Activated CD8-positive, alpha-beta memory T cell treated with anti-CD3 and anti-CD28 coated beads for 48 hours (primary cell): Measurements from ENCODE around the gene PSME2.

Experiments used
- DNase-seq, 3 experiments: peaks; one replicate each; pipeline ENCODE4 v3.0.0-alpha.2; 2020; ENCODE audit warnings: low read depth in 2 of 3, low spot score in 2 of 3

The PSME2 gene, protein sequence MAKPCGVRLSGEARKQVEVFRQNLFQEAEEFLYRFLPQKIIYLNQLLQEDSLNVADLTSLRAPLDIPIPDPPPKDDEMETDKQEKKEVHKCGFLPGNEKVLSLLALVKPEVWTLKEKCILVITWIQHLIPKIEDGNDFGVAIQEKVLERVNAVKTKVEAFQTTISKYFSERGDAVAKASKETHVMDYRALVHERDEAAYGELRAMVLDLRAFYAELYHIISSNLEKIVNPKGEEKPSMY

DNA sequence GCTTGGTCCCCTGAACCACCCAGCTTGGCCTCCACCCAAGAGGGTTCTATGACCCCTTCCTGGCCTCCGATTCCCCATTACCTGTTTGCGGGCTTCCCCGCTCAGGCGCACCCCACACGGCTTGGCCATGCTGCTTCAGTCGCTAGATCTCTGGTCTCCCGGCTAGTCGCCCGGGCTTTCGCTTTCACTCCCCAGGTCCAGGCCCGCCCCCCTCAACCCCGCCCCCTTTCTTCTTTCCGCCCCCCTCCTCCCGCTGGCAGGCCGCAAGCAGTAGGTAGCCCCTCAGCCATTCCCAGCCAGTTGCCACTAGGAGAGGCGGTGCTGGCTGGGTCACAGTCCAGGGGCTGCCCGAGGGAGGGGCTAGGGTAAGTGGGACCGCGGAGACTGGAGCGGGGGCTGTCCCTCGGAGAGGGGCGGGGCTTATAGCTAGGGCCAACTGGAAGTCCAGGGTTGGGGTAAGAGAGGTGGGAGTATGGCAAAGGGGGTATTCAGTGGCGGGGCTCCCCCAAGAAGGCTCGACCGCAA lies at the start of gene PSME2:
Gene PSME2, minus strand, starts transcription at position 158 of the 525 bp plus-strand sequence. Its CDS starts 29 bp downstream, at position 129.
- peak; percentile 74 to 88 (median 80) for DNase-seq

DNA sequence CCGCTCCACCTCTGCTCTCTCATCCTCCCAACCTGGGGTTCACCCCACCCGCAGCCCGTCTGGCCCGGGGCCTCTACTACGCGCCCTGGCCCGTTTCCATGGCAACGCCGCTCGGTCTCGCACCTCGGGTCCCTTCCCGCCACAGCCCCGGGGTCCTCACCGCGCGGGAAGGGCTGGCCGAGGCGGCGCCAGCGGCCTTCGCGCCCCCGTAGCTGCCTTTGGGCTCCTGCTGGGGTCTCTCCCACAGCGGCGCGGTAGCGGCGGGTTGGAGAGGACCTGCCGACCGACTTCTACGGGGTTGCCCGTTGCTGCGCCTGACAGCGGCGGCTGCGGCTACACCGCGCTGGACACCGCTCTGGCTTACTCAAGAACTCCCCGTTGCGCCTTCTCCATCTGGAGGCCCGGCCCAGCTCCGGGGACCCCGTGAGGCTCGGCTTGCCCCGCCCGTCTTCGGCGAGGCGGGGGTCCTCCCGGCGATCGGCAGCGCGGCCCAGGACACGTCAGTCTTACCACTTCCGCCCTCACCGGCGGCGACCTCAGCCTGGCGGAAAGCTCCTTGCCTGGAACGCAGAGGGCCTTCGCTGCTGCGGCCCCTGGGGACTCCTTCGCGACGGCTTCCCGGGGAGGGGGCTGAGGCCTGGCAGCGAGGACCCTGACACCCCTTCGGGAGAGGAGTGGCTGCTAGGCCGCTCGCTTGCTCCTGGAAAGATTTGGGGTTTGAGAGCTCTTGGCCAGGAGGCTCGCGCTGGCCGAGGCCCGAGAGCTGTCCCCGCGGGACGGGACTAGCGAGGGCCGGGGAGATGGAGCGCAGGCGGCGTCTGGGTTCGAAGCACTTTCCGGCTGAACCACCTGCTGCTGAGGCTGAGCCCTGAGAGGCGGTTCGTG lies 49.0 kb upstream of the PSME2 start, which contains the start of gene TM9SF1:
Gene TM9SF1, minus strand, starts transcription at position 256 of the 885 bp plus-strand sequence. CDS start 422 bp downstream, outside the sequence.
- peak; percentile 72 to 84 (median 75) for DNase-seq

DNA sequence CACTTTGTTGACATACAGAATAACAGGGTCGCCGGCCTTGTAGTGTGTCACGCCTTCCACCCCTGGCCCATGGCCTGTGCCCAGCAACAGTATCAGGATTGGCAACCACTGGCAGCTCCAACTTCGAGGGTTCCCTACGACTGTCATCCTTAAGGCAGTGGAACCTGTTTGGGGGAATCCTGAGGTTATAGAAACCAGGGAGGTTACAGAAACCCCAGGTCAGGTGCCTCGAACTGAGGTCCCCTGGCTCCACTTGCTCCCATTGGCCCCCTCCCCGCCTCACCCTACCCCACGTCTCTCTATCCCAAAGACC lies 48.4 kb upstream of the PSME2 start:
- no peak for DNase-seq

DNA sequence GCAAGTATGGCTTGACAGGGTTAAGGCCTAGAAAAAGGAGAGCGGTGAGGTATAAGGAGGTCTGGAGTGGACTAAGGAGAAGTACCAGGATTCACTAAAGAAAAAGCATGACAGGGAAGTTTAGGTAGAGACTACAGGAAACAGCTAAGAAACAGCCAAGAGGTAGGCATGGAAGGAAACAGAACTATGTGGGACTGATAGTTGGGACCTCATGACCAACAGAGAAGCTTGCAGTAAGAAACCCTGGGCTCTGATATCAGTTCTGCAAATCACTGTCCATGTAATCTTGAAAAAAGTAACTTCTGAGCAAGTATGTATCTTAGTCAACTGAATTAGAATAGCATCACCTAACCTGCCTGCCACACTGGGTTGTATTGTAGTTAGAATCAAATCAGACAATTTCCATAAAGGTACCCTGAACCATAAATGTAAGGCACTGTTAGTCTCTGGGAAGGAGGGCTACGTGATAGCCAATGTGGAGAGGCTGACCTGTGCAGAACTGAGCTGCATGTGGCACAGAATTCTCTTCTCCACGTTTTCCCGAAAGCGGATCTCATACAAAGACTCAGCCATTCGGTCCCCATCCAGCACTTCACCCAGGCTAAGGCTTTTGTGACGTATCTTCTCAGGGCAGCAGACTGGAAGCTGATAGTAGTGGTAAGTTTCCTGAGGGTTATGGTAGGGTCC lies 47.9 kb upstream of the PSME2 start:
- no peak for DNase-seq

DNA sequence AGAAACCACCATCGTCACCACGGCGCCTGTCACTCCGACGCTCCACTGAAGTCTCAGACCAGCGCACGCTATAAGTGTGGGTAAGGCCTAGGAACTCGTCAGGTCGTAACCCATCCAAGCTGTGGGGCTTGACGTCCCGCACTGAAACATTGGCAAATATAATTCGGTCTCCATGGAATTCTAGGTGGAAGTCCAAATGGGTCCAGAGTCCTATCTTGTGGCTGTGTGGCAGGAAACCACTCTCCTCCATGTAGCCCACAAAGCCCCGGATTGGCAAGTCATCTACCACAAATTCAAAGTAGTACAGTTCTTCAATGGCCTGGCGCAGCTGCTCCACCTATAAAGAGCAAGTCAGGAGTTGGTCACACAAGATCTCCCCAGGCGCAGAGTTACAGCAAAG lies 46.5 kb upstream of the PSME2 start:
- DNase-seq: no peak

DNA sequence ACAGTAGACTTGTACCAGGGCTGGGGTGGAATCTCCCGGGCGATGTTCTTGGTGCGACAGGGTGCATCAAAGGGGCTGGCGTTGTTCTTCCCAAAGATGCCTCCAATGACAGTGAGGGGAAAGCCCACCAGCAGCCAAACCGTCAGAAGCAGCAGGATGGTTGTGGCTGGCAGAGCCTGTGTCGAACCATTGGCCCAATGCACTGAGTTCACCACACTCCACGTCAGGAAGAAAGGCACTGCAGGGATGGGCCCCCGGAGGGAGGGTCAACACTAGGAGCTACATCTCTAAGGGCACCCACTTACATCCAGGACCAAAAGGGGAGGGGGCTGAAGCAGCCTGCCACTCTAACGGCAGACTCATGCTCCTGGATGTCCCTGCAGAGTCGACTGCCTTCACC lies 44.0 kb upstream of the PSME2 start:
- DNase-seq: no peak

DNA sequence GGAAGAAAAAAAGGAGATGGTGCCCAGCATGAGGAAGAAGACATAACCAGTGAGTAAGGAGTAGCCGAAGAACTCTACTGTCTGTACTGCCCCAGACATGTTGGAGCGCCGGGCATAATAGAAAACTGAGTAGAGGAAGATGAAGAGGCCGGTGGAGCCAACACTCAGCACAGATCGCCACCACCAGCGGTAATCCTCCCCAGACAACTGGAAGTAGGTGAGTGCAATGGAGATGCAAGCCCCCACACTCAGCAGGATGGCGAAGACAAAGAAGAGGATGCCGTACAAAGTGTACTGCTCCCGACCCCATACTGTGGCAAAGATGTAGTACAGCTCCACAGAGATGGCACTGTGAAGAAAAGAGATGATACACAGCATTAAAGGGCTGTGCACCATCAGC lies 43.0 kb upstream of the PSME2 start:
- no peak for DNase-seq

DNA sequence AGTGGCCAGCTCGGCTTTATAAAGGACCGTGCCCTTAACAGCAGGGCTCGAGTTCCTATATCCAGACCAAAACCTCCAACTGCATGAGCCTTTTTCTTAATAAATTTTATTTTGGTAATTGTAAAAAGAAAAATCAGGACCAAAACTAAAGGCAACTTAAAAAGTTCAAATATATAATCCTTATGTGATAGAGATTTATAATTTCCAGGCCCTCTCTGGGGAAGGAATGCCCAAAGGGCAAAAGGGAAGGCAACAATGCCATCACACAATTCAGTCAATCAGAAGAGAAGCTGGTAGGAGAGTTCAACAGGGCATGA lies 42.6 kb upstream of the PSME2 start:
- no peak for DNase-seq

DNA sequence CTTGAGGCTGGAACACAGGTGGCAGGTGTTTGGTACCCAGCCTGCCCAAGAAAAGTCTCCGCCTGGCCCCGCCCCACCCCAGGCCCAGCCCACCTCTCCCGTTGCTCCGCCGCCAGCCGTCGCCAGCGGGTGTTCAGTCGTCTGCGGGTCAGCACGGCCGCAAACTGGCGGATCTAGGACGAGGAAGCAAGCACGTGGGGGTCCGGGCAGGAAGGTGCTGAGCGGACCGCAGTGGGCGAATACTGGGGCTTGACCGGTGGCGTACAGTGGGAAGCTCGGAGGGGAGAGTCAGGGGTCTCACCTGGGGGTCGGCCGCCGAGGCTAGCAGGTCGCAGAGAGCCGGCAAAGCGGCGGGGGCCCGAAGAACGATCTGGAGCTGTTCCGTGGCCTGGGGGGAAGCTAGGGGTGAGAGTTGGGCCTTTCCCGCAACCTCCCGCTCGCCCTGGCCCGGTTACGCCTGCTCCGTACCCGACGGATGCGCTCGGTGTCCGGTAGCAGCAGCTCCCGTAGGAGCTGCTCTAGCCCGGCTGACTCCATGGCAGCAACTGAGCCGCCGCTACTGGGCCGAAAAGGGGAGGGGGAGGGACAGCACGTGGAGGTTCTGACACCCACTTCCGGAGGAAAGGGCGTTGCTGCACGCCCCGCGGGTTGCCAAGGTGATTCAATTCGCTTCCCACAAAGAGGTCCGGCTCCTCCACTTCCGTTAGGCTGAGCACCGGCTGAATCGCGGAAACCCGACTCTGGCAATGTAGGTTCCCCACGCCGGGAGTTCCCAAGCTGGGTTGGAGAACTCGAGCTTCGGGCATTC lies 42.0 kb upstream of the PSME2 start, which contains the start of gene IPO4:
Gene IPO4, minus strand, starts transcription at position 566 of the 808 bp plus-strand sequence. Its CDS starts 29 bp downstream, at position 537.
- peak; percentile 71 to 90 (median 86) for DNase-seq

DNA sequence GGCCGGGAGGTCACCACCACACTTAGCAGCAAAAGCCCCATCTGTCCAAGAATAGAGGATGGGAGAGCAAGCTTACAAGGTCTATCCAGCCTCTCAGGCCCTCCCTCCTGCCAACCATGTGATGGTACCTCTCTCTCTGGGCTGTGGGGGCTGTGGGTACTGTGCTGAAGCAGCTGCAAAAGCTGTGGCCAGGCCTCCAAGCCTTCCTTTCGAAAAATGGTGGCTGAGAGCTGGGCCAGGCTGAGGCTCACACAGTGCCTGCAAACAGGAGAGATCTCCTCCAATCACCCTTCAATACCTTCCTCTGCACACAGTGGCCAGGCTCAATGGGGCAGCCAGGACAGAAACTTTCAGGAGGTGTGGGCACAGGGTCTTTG lies 41.1 kb upstream of the PSME2 start:
- no peak for DNase-seq

DNA sequence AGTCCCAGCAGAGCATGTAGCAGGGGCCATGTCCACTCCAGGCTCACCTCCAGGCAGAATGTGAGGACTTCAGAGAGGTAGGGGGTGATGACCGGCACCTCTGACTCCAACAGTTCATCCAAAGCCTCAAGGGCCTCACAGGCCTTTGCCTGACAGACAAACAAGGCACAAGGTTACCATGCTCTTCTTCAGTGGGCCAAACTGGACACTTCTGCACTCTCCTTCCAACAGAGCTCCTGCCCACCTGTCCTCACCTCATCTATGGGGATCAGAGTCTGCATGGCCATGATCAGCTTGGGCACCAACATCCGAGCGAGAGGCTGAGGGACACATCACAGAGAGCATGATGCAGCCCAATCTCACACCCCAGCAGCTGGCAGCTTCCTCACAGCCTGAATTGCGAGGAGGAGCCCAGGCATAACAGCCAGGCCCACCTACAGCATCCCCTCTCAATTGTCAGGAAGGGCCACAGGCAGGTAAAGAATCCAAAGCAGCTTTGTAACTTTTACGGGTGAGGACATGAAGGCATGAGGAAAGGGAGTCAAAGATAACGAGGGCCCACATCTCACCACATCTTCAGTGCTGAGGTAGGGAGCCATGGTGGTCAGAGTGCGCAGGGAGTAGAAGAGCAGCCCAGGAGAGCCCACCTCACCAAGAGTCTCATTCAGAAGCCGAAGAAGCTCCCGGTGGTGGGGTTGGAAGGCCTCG lies 40.6 kb upstream of the PSME2 start:
- no peak for DNase-seq

DNA sequence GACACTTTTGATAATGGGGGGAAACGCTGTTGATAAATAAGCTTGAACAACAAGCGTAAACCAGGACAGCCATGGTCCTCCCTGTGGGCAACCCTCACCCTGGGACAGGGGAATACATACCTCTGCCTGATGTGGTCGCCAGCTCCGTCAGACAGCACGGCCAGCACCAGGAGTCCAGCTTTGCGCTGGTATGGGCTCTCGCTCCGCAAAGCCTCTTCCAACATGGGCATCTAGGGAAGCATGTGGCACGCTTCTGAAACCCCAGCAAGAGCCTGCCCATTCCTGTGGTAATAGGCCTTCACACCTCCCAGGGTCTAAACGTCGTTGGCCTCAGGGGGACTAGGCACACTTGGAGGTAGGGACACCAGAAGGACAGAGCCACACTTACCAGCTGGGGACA lies 39.3 kb upstream of the PSME2 start:
- no peak for DNase-seq

DNA sequence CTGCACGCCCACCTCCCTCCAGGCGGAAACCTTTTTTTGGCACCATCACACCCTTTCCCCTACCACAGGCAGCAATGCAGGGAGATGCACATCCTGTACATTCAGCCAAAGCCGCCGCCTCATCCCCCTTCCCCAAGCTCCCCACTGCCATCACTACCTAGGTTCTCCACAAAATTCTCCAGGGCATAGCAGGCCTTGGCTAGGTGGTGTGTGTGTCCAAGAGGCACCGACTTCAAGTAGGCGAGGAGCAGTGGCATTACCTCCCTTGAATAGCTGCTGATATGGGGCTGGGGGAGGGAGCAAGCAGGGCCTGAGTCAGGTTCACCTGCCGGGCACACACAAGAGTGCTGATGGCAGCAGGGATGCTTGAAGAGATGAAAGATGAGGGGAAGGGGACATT lies 38.6 kb upstream of the PSME2 start:
- DNase-seq: no peak

DNA sequence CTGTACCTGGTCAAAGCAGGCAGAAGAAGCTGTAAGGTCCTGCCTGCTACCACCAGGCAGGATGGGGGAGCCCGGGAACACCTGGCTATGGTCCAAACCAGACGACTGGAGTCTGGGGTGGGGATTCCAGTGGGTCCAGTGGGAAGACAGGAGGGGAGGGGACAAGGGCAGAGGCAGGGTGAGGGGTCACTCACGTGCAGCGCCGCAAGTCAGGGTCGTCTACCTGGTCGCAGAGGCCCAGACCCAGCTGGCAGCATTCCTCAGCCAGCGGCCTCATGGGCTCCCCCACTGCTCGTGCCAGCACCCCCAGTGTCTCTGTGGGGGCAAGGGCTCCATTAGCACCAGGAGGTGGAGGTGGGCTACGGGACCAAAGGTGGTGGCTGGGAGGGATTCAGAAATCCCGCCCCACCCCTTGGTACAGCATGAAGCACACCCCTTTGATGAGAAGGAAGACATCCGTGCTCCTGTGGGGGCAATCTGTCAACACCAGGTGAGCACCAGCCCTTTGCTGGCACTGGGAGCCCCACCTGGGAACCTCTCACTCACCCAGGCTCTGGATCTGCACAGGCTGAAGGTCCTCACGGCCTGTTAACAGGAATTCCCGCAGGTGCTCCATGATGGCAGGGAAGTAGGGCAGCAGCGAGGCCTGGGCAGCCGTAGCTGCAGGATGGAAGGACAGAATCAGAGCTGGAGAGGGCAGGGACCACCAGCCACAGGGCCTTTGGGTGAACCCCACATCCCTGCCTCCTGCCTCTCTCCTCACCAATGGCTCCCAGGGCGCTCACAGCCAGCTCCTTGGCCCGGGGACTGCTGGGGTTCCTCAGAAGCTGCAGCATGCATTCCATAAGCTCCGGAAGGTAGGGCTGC lies 37.9 kb upstream of the PSME2 start:
- no peak for DNase-seq

DNA sequence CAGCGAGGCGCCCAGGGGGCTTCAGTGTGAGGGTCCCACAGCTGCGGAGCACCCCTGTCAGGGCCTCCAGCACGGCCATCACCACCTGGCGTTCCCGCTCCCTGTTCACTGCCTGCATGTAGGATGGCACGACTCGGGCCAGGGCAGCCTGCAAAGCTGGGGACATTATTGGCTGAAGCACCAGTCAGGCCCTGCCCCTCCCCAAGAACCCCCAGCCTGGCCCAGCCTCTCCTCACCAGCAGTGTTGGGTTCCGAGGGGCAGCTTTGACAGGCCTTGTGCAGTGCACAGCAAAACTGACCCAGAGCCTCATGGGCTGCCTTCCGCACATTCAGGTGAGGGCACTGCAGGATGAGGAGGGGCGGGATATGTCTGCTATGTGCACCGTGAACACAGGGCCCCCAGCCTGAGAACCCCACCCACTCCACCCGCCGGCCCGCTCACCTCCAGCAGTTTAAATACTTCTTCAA lies 36.6 kb upstream of the PSME2 start:
- no peak for DNase-seq

DNA sequence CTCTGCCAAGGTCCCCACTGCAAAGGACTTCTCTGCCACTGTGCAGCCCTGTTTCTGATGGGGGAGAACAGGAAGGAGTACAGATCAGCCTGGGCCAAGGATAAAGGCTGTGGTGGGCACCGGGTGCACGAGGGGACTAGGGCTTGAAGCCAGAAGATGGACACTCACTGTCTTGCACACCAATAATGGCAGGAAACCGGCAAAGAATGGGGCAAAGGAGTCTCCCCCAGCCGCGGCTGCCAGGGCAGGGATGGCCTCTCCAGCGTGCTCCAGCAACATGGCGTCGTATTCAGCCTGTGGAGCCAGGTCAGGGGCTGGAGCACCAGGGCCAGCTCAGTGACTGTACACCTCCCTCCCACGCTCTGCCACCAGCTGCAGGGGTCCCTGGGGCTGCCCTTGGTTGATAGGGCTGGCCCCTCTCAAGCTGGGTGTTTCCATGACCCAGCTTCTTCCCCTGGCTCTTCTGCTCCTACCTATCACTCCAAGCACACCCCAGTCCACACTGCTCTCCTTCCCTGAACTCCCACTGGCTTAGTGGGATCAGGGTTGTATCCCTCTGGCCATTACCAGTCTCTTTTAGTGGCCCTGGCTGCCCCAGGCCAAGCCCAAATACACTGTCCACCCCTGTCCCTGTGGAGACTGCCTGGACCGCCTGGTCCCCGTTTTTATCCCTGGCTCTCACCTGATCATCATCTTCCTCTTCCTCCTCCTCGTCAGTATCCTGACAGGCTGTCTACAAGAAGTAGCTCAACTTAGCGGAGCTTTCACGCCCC lies 35.9 kb upstream of the PSME2 start:
- DNase-seq: no peak

DNA sequence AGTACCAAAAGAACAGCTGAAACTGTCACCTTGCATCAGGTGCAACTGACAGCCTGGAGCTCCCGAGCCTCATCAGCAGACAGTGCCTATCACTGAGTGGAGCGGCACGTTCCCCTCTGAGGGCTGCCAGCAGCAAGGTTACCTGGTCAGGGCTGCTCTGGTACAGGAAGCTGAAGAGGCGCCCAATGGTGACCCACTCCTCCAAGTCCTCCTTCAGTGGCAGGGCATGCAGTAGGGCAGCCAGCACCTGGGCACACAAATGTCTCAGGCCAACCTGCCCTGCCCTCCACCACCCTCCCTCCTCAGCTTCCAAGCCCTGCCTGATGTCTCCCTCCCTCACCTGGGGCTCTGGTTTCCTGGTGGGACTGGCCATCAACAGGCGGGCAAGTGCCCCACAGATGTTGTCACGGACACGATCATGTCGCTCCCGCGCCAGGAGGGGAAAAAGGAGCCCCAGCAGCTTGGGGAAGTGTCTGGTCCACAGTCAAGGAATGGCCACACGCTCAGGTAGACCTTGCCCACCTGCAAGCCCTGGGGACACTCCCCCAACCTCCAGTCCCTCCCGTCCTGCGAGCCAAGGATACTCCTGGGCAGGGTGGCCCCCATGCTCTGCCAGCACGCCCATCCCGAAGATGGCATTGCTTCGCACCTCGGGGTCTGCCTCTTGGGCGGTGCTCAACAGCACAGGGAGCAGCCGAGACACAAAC lies 35.1 kb upstream of the PSME2 start:
- no peak for DNase-seq
